HG02870 (cell line): ENCODE data around the gene NOTCH1.

Source experiments
- ATAC-seq: cut with Tn5 transposase; IDR thresholded peaks from one replicate; pipeline ENCODE4 v1.9.1; 2021; ENCODE audit warnings: mild to moderate bottlenecking, moderate library complexity; ENCODE audit not compliant: unreplicated experiment

The NOTCH1 gene

GRCh38 chr9:136546697-136547501 lies 1.1 kb upstream of the NOTCH1 start:
- no peak for ATAC-seq

GRCh38 chr9:136545692-136545964 lies 220 bp downstream of the NOTCH1 start:
- no peak for ATAC-seq

- ATAC-seq = peak; percentile 13
These were observed 720 bp downstream of the NOTCH1 start for GRCh38 chr9:136544964-136545691.

GRCh38 chr9:136544548-136544963 lies 1.3 kb downstream of the NOTCH1 start:
- no peak for ATAC-seq

- no peak for ATAC-seq
These were observed 1.9 kb downstream of the NOTCH1 start for GRCh38 chr9:136543830-136544547.

GRCh38 chr9:136543280-136543679 lies 2.6 kb downstream of the NOTCH1 start:
- no peak for ATAC-seq

GRCh38 chr9:136542241-136543040 lies 3.4 kb downstream of the NOTCH1 start:
- no peak for ATAC-seq

GRCh38 chr9:136541709-136542108 lies 4.1 kb downstream of the NOTCH1 start:
- ATAC-seq = no peak

GRCh38 chr9:136541179-136541578 lies 4.7 kb downstream of the NOTCH1 start:
- no peak for ATAC-seq

- peak; percentile 51 for ATAC-seq
These were observed 6.1 kb downstream of the NOTCH1 start for GRCh38 chr9:136539427-136540421.

- no peak for ATAC-seq
These were observed 7.0 kb downstream of the NOTCH1 start for GRCh38 chr9:136538599-136539426.

GRCh38 chr9:136537896-136538598 lies 7.8 kb downstream of the NOTCH1 start:
- no peak for ATAC-seq

GRCh38 chr9:136537411-136537810 lies 8.4 kb downstream of the NOTCH1 start:
- ATAC-seq = no peak

- ATAC-seq = no peak
These were observed 9.1 kb downstream of the NOTCH1 start for GRCh38 chr9:136536721-136537241.

GRCh38 chr9:136536051-136536720 lies 9.7 kb downstream of the NOTCH1 start:
- no peak for ATAC-seq

- ATAC-seq = no peak
These were observed 10.8 kb downstream of the NOTCH1 start for GRCh38 chr9:136535070-136535469.

GRCh38 chr9:136534366-136534765 lies 11.5 kb downstream of the NOTCH1 start:
- no peak for ATAC-seq

- ATAC-seq = no peak
These were observed 12.1 kb downstream of the NOTCH1 start for GRCh38 chr9:136533775-136534157.
